ENCODE results near the gene CHPT1.

Gene CHPT1

DNA sequence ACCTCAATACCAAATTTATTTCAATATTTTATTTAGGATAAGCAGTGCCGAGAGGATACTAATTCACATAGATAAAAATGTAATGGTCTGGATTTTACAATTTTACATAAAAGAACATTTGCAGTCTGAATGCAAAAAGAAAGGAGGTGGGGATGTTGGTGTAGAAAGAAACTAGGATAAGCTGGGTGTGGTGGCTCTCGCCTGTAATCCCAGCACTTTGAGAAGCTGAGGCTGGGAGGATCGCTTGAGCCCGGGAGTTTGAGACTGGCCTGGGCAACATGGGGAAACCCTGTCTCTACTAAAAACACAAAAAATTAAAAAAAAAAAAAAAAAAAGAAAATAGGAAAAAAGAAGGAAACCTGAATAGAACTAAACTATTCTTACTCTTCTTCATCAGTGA is 25.0 kb downstream of the CHPT1 start:
- no peaks in the 10 kb centered on the region for H4K20me1 ChIP-seq (ENCODE audit: low read depth, low read length)
- no peak overlapping the region for H2AFZ ChIP-seq (ENCODE audit: low read depth, low read length, severe bottlenecking)
- TF ChIP-seq CTCF (IDR thresholded peaks at IDR 0.05; ENCODE audit: insufficient read depth, low read length, poor library complexity, severe bottlenecking), result no peak
- no peak for TF ChIP-seq EZH2phosphoT487 (conservative IDR thresholded peaks at IDR 0.05; ENCODE audit: low read length)
- H3K4me2 ChIP-seq (ENCODE audit: low read depth, low read length, poor library complexity, severe bottlenecking), result no peak overlapping the region
- no peaks in the 10 kb centered on the region for H3K27me3 ChIP-seq (ENCODE audit: low read length)
- no peak overlapping the region for H3K4me3 ChIP-seq (ENCODE audit: insufficient read depth, low read length, poor library complexity, severe bottlenecking)
- H3K27ac ChIP-seq (ENCODE audit: low read depth, low read length), result no peak overlapping the region
- no peaks in the 10 kb centered on the region for H3K9me3 ChIP-seq (ENCODE audit: insufficient read depth, low read length)
- no peak overlapping the region for H3K9ac ChIP-seq (ENCODE audit: low read length)
- no peaks in the 10 kb centered on the region for H3K79me2 ChIP-seq (ENCODE audit: insufficient read depth, low read length)
- no peaks in the 10 kb centered on the region for H3K9me2 ChIP-seq (replicated peaks; ENCODE audit: insufficient read depth, low read length)
- no peaks in the 10 kb centered on the region for H3F3A ChIP-seq (ENCODE audit: insufficient read depth)
- no peaks in the 10 kb centered on the region; the same call in 1 of the 2 replicates for H3K36me3 ChIP-seq (ENCODE audit: low read length)

- H3K9me3 ChIP-seq (ENCODE audit: insufficient read depth, low read length), result no peaks in the 10 kb centered on the region
- H3K4me2 ChIP-seq (ENCODE audit: low read depth, low read length, poor library complexity, severe bottlenecking), result no peak overlapping the region
- no peak overlapping the region for H3K27ac ChIP-seq (ENCODE audit: low read depth, low read length)
- TF ChIP-seq CTCF (IDR thresholded peaks at IDR 0.05; ENCODE audit: insufficient read depth, low read length, poor library complexity, severe bottlenecking), result no peak
- no peak for TF ChIP-seq EZH2phosphoT487 (conservative IDR thresholded peaks at IDR 0.05; ENCODE audit: low read length)
- no peak overlapping the region for H3K9ac ChIP-seq (ENCODE audit: low read length)
- H2AFZ ChIP-seq (ENCODE audit: low read depth, low read length, severe bottlenecking), result no peak overlapping the region
- H3K79me2 ChIP-seq (ENCODE audit: insufficient read depth, low read length), result no peaks in the 10 kb centered on the region
- no peaks in the 10 kb centered on the region for H3F3A ChIP-seq (ENCODE audit: insufficient read depth)
- peaks cover 5% of the 10 kb centered on the region; the same call in 1 of the 2 replicates for H3K36me3 ChIP-seq (ENCODE audit: low read length)
- no peaks in the 10 kb centered on the region for H4K20me1 ChIP-seq (ENCODE audit: low read depth, low read length)
- no peaks in the 10 kb centered on the region for H3K9me2 ChIP-seq (replicated peaks; ENCODE audit: insufficient read depth, low read length)
- H3K4me3 ChIP-seq (ENCODE audit: insufficient read depth, low read length, poor library complexity, severe bottlenecking), result no peak overlapping the region
- no peaks in the 10 kb centered on the region for H3K27me3 ChIP-seq (ENCODE audit: low read length)
Observed at GRCh38 chr12:101727098-101727497, 29.7 kb downstream of the CHPT1 start.

DNA sequence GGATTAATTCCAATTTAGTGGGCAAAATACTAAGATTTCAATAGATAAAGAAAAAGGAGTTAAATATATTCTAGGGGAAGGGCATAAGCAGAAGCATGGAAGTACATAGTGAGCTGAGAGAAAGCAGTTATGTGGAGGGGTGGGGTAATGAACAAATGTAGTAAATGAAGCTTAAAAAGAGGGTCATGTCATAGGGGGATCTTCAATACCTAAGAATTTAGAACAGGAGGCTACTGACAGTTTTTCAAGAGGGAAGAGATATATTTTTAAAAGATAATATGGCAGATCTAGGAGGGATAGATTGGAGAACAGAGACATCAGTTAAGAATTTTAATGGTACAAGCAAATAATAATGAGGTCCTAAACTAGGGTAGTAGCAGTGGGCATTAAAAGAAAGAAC is 32.4 kb downstream of the CHPT1 start:
- no peak overlapping the region for H2AFZ ChIP-seq (ENCODE audit: low read depth, low read length, severe bottlenecking)
- no peak overlapping the region for H3K27ac ChIP-seq (ENCODE audit: low read depth, low read length)
- peaks cover 12% of the 10 kb centered on the region for H3K36me3 ChIP-seq (ENCODE audit: low read length)
- TF ChIP-seq CTCF (IDR thresholded peaks at IDR 0.05; ENCODE audit: insufficient read depth, low read length, poor library complexity, severe bottlenecking) (no peak), EZH2phosphoT487 (conservative IDR thresholded peaks at IDR 0.05; ENCODE audit: low read length) (no peak)
- no peaks in the 10 kb centered on the region for H4K20me1 ChIP-seq (ENCODE audit: low read depth, low read length)
- no peaks in the 10 kb centered on the region for H3K27me3 ChIP-seq (ENCODE audit: low read length)
- no peak overlapping the region for H3K4me3 ChIP-seq (ENCODE audit: insufficient read depth, low read length, poor library complexity, severe bottlenecking)
- no peaks in the 10 kb centered on the region for H3K9me2 ChIP-seq (replicated peaks; ENCODE audit: insufficient read depth, low read length)
- no peak overlapping the region for H3K9ac ChIP-seq (ENCODE audit: low read length)
- H3K79me2 ChIP-seq (ENCODE audit: insufficient read depth, low read length), result no peaks in the 10 kb centered on the region
- no peak overlapping the region for H3K4me2 ChIP-seq (ENCODE audit: low read depth, low read length, poor library complexity, severe bottlenecking)
- H3F3A ChIP-seq (ENCODE audit: insufficient read depth), result no peaks in the 10 kb centered on the region
- no peaks in the 10 kb centered on the region for H3K9me3 ChIP-seq (ENCODE audit: insufficient read depth, low read length)

Measured in SU-DHL-6 (cell line).